ES-I3 (cell line): Measurements from ENCODE around the gene HABP2.
A peak's percentile ranks its signal among the peaks of the same experiment; 100 is the strongest.

Experiments used
- H3K36me3 ChIP-seq: 2 replicates; pipeline ENCODE4 v1.6.1; 2013; ENCODE audit warnings: mild to moderate bottlenecking, low read length, control low read depth, moderate library complexity; ENCODE audit not compliant: insufficient read depth
- H3K4me1 ChIP-seq: 2 replicates; pipeline ENCODE4 v1.6.1; 2013; ENCODE audit warnings: mild to moderate bottlenecking, control low read depth, low read length; ENCODE audit not compliant: insufficient read depth
- H3K9ac ChIP-seq: 2 replicates; pipeline ENCODE4 v1.6.1; 2013; ENCODE audit warnings: low read depth, mild to moderate bottlenecking, low read length, moderate library complexity
- H3K9me3 ChIP-seq: 2 replicates; pipeline ENCODE4 v1.6.1; 2013; ENCODE audit warnings: mild to moderate bottlenecking, low read length, moderate library complexity; ENCODE audit not compliant: control insufficient read depth, insufficient read depth

The HABP2 gene

GRCh38 chr10:113613427-113613826, 60.6 kb downstream of the HABP2 start:
- Histone ChIP-seq H3K36me3 (no peaks in the 10 kb centered on the region), H3K4me1 (peaks cover 15% of the 10 kb centered on the region; the same call in 1 of the 2 replicates), H3K9me3 (no peaks in the 10 kb centered on the region), H3K9ac (no peak overlapping the region)

GRCh38 chr10:113613977-113614690, 61.3 kb downstream of the HABP2 start:
- Histone ChIP-seq H3K9me3 (no peaks in the 10 kb centered on the region), H3K4me1 (peaks cover 15% of the 10 kb centered on the region; the same call in 1 of the 2 replicates), H3K36me3 (no peaks in the 10 kb centered on the region), H3K9ac (no peak overlapping the region)

- H3K4me1 ChIP-seq: peaks cover 23% of the 10 kb centered on the region
- H3K36me3 ChIP-seq: no peaks in the 10 kb centered on the region
- no peaks in the 10 kb centered on the region for H3K9me3 ChIP-seq
- H3K9ac ChIP-seq: peak overlapping the region; percentile 4; the same call in 1 of the 2 replicates
Observed at GRCh38 chr10:113616244-113617074, 63.6 kb downstream of the HABP2 start.

- H3K36me3 ChIP-seq: no peaks in the 10 kb centered on the region
- H3K9ac ChIP-seq: no peak overlapping the region; the same call in 1 of the 2 replicates
- no peaks in the 10 kb centered on the region for H3K9me3 ChIP-seq
- H3K4me1 ChIP-seq: peaks cover 23% of the 10 kb centered on the region
Observed at GRCh38 chr10:113617086-113617485, 64.2 kb downstream of the HABP2 start.

GRCh38 chr10:113618338-113618737, 65.5 kb downstream of the HABP2 start:
- H3K9me3 ChIP-seq: no peaks in the 10 kb centered on the region
- H3K4me1 ChIP-seq: peaks cover 23% of the 10 kb centered on the region
- no peak overlapping the region for H3K9ac ChIP-seq
- no peaks in the 10 kb centered on the region for H3K36me3 ChIP-seq

GRCh38 chr10:113619401-113619800, 66.5 kb downstream of the HABP2 start:
- H3K9me3 ChIP-seq: no peaks in the 10 kb centered on the region
- no peaks in the 10 kb centered on the region for H3K36me3 ChIP-seq
- no peak overlapping the region for H3K9ac ChIP-seq
- peaks cover 23% of the 10 kb centered on the region for H3K4me1 ChIP-seq

- Histone ChIP-seq H3K36me3 (no peaks in the 10 kb centered on the region), H3K4me1 (peaks cover 23% of the 10 kb centered on the region), H3K9ac (no peak overlapping the region), H3K9me3 (no peaks in the 10 kb centered on the region)
Observed at GRCh38 chr10:113620511-113620910, 67.7 kb downstream of the HABP2 start.

GRCh38 chr10:113620936-113621335, 68.1 kb downstream of the HABP2 start:
- no peaks in the 10 kb centered on the region for H3K9me3 ChIP-seq
- peaks cover 20% of the 10 kb centered on the region for H3K4me1 ChIP-seq
- no peaks in the 10 kb centered on the region for H3K36me3 ChIP-seq
- H3K9ac ChIP-seq: no peak overlapping the region

GRCh38 chr10:113621799-113622198, 68.9 kb downstream of the HABP2 start:
- Histone ChIP-seq H3K4me1 (peaks cover 15% of the 10 kb centered on the region), H3K9me3 (no peaks in the 10 kb centered on the region), H3K36me3 (no peaks in the 10 kb centered on the region), H3K9ac (no peak overlapping the region)

GRCh38 chr10:113622831-113623230, 70.0 kb downstream of the HABP2 start:
- H3K9me3 ChIP-seq: no peaks in the 10 kb centered on the region
- H3K36me3 ChIP-seq: no peaks in the 10 kb centered on the region
- peaks cover 8% of the 10 kb centered on the region for H3K4me1 ChIP-seq
- H3K9ac ChIP-seq: no peak overlapping the region

- Histone ChIP-seq H3K4me1 (no peaks in the 10 kb centered on the region), H3K9ac (no peak overlapping the region), H3K36me3 (no peaks in the 10 kb centered on the region), H3K9me3 (no peaks in the 10 kb centered on the region)
Observed at GRCh38 chr10:113625461-113626186, 72.8 kb downstream of the HABP2 start.

GRCh38 chr10:113626809-113627355, 74.0 kb downstream of the HABP2 start:
- no peaks in the 10 kb centered on the region for H3K9me3 ChIP-seq
- no peak overlapping the region for H3K9ac ChIP-seq
- H3K4me1 ChIP-seq: no peaks in the 10 kb centered on the region
- no peaks in the 10 kb centered on the region for H3K36me3 ChIP-seq

- Histone ChIP-seq H3K9ac (no peak overlapping the region), H3K9me3 (no peaks in the 10 kb centered on the region), H3K4me1 (no peaks in the 10 kb centered on the region), H3K36me3 (no peaks in the 10 kb centered on the region)
Observed at GRCh38 chr10:113627836-113628235, 75.0 kb downstream of the HABP2 start.

GRCh38 chr10:113628607-113629153, 75.8 kb downstream of the HABP2 start:
- no peaks in the 10 kb centered on the region for H3K9me3 ChIP-seq
- no peaks in the 10 kb centered on the region for H3K4me1 ChIP-seq
- H3K9ac ChIP-seq: no peak overlapping the region
- no peaks in the 10 kb centered on the region for H3K36me3 ChIP-seq
